T-helper 17 cell (primary cell): ENCODE data around the gene NOS1. TPM values are rescaled to one million over a fixed set of nuclear protein-coding genes. Genes with fewer than 3 reads are reported as not detected.
"Not testable (repeated sequence)": the region's sequence is repeated elsewhere in the genome, so short reads cannot be mapped to it uniquely, and the experiment has no call there.

Source experiments
- ATAC-seq: fragments of 150-1000 bp; cut with Tn5 transposase; 2 replicates; pipeline ENCODE4 v1.10.0; 2021; ENCODE audit warnings: mild to moderate bottlenecking, moderate library complexity
- DNase-seq, 3 donors: peaks; one replicate each; pipeline versions ENCODE4 v3.0.0 to v3.0.0-alpha.2; 2020 to 2021
- H3K9me3 ChIP-seq: one replicate; pipeline ENCODE4 v1.7.0; 2013; ENCODE audit warnings: low read length, mild to moderate bottlenecking; ENCODE audit not compliant: control insufficient read depth, poor library complexity, severe bottlenecking
- H3K27ac Mint-ChIP-seq: one replicate; pipeline ENCODE4 v1.8.0; 2022; ENCODE audit warnings: mild to moderate bottlenecking, moderate library complexity, mixed read lengths
- H3K27me3 Mint-ChIP-seq: one replicate; pipeline ENCODE4 v1.8.0; 2022; ENCODE audit warnings: mixed read lengths
- H3K36me3 Mint-ChIP-seq: one replicate; pipeline ENCODE4 v1.8.0; 2022; ENCODE audit warnings: low read depth, mixed read lengths
- H3K4me1 Mint-ChIP-seq: one replicate; pipeline ENCODE4 v1.8.0; 2022; ENCODE audit warnings: mild to moderate bottlenecking, mixed read lengths
- H3K4me3 Mint-ChIP-seq: one replicate; pipeline ENCODE4 v1.8.0; 2022; ENCODE audit warnings: mild to moderate bottlenecking, moderate library complexity, mixed read lengths
- total RNA-seq, 4 donors: library from RNA in 2 of 4; stranded (reverse) in 2 of 4; gene quantifications; one replicate each; pipeline ENCODE4 v1.2.3 and lab custom pipeline; 2022 to 2026

Gene NOS1
- total RNA-seq, result not detected
- 0 reads per million in 2 donors for total RNA-seq (lab: John Stamatoyannopoulos, UW)

- Mint-ChIP-seq H3K4me3 (no peak within 1 kb of the TSS), H3K27me3 (peaks cover 69% of the 10 kb centered on the region), H3K27ac (no peak within 1 kb of the TSS), H3K36me3 (no peaks in the 10 kb centered on the region), H3K4me1 (no peaks in the 10 kb centered on the region)
- H3K9me3 ChIP-seq, result no peaks in the 10 kb centered on the region
- ATAC-seq (no peak), DNase-seq (no peak)
Observed at GRCh38 chr12:117361347-117361751, at the start of gene NOS1. TSS of gene NOS1 (minus strand) at chr12:117361626. CDS start at chr12:117331069, 30,557 bp downstream.

GRCh38 chr12:117409286-117409685 is 47.9 kb upstream of the NOS1 start:
- DNase-seq (no peak), ATAC-seq (no peak)
- Mint-ChIP-seq H3K36me3 (no peaks in the 10 kb centered on the region), H3K4me3 (no peak overlapping the region), H3K27me3 (no peaks in the 10 kb centered on the region), H3K27ac (no peak overlapping the region), H3K4me1 (no peaks in the 10 kb centered on the region)
- H3K9me3 ChIP-seq, result no peaks in the 10 kb centered on the region

GRCh38 chr12:117408161-117408791 is 46.9 kb upstream of the NOS1 start:
- H3K4me3 Mint-ChIP-seq, result no peak overlapping the region
- DNase-seq (no peak), ATAC-seq (no peak)
- H3K4me1 Mint-ChIP-seq, result no peaks in the 10 kb centered on the region
- H3K9me3 ChIP-seq, result no peaks in the 10 kb centered on the region
- no peak overlapping the region for H3K27ac Mint-ChIP-seq
- H3K36me3 Mint-ChIP-seq, result no peaks in the 10 kb centered on the region
- no peaks in the 10 kb centered on the region for H3K27me3 Mint-ChIP-seq

- no peak overlapping the region for H3K27ac Mint-ChIP-seq
- H3K4me1 Mint-ChIP-seq, result no peaks in the 10 kb centered on the region
- DNase-seq (no peak), ATAC-seq (no peak)
- no peak overlapping the region for H3K4me3 Mint-ChIP-seq
- H3K36me3 Mint-ChIP-seq, result no peaks in the 10 kb centered on the region
- H3K9me3 ChIP-seq, result no peaks in the 10 kb centered on the region
- no peaks in the 10 kb centered on the region for H3K27me3 Mint-ChIP-seq
Observed at GRCh38 chr12:117404940-117405339, 43.5 kb upstream of the NOS1 start.

GRCh38 chr12:117404203-117404853 is 42.9 kb upstream of the NOS1 start:
- no peak for ATAC-seq
- Mint-ChIP-seq H3K27me3 (no peaks in the 10 kb centered on the region), H3K36me3 (no peaks in the 10 kb centered on the region), H3K4me1 (no peaks in the 10 kb centered on the region), H3K4me3 (no peak overlapping the region), H3K27ac (no peak overlapping the region)
- H3K9me3 ChIP-seq, result no peaks in the 10 kb centered on the region
- DNase-seq, result no peak

GRCh38 chr12:117403586-117404139 is 42.2 kb upstream of the NOS1 start:
- Mint-ChIP-seq H3K4me3 (no peak overlapping the region), H3K27ac (no peak overlapping the region), H3K36me3 (no peaks in the 10 kb centered on the region), H3K27me3 (no peaks in the 10 kb centered on the region), H3K4me1 (no peaks in the 10 kb centered on the region)
- no peaks in the 10 kb centered on the region for H3K9me3 ChIP-seq
- no peak for DNase-seq
- no peak for ATAC-seq

- H3K36me3 Mint-ChIP-seq, result no peaks in the 10 kb centered on the region
- ATAC-seq (no peak), DNase-seq (no peak)
- no peak overlapping the region for H3K4me3 Mint-ChIP-seq
- no peaks in the 10 kb centered on the region for H3K27me3 Mint-ChIP-seq
- no peaks in the 10 kb centered on the region for H3K4me1 Mint-ChIP-seq
- no peak overlapping the region for H3K27ac Mint-ChIP-seq
- no peaks in the 10 kb centered on the region for H3K9me3 ChIP-seq
Observed at GRCh38 chr12:117402363-117402762, 40.9 kb upstream of the NOS1 start.

GRCh38 chr12:117400912-117401311 is 39.5 kb upstream of the NOS1 start:
- DNase-seq, result no peak
- Mint-ChIP-seq H3K27me3 (no peaks in the 10 kb centered on the region), H3K4me1 (no peaks in the 10 kb centered on the region), H3K27ac (no peak overlapping the region), H3K4me3 (no peak overlapping the region), H3K36me3 (no peaks in the 10 kb centered on the region)
- no peaks in the 10 kb centered on the region for H3K9me3 ChIP-seq
- ATAC-seq, result no peak

- H3K36me3 Mint-ChIP-seq, H3K27me3 Mint-ChIP-seq, H3K4me3 Mint-ChIP-seq, DNase-seq, ATAC-seq, H3K9me3 ChIP-seq, H3K27ac Mint-ChIP-seq, H3K4me1 Mint-ChIP-seq: not testable (repeated sequence)
Observed at GRCh38 chr12:117398482-117398881, 37.1 kb upstream of the NOS1 start.

- no peaks in the 10 kb centered on the region for H3K27me3 Mint-ChIP-seq
- ATAC-seq (no peak), DNase-seq (no peak)
- no peaks in the 10 kb centered on the region for H3K9me3 ChIP-seq
- no peak overlapping the region for H3K27ac Mint-ChIP-seq
- H3K4me3 Mint-ChIP-seq, result no peak overlapping the region
- H3K36me3 Mint-ChIP-seq, result no peaks in the 10 kb centered on the region
- no peaks in the 10 kb centered on the region for H3K4me1 Mint-ChIP-seq
Observed at GRCh38 chr12:117395766-117396165, 34.3 kb upstream of the NOS1 start.

- no peak for ATAC-seq
- Mint-ChIP-seq H3K4me3 (no peak overlapping the region), H3K4me1 (no peaks in the 10 kb centered on the region), H3K36me3 (no peaks in the 10 kb centered on the region), H3K27ac (no peak overlapping the region), H3K27me3 (no peaks in the 10 kb centered on the region)
- DNase-seq, result no peak
- no peaks in the 10 kb centered on the region for H3K9me3 ChIP-seq
Observed at GRCh38 chr12:117394491-117394890, 33.1 kb upstream of the NOS1 start.

- no peaks in the 10 kb centered on the region for H3K27me3 Mint-ChIP-seq
- DNase-seq (no peak), ATAC-seq (no peak)
- no peaks in the 10 kb centered on the region for H3K9me3 ChIP-seq
- no peaks in the 10 kb centered on the region for H3K4me1 Mint-ChIP-seq
- H3K27ac Mint-ChIP-seq, result no peak overlapping the region
- no peaks in the 10 kb centered on the region for H3K36me3 Mint-ChIP-seq
- H3K4me3 Mint-ChIP-seq, result no peak overlapping the region
Observed at GRCh38 chr12:117393656-117394055, 32.2 kb upstream of the NOS1 start.

- H3K27ac Mint-ChIP-seq, result no peak overlapping the region
- H3K4me3 Mint-ChIP-seq, result no peak overlapping the region
- H3K9me3 ChIP-seq, result no peaks in the 10 kb centered on the region
- no peak for DNase-seq
- H3K4me1 Mint-ChIP-seq, result no peaks in the 10 kb centered on the region
- H3K27me3 Mint-ChIP-seq, result peaks cover 4% of the 10 kb centered on the region
- no peak for ATAC-seq
- H3K36me3 Mint-ChIP-seq, result no peaks in the 10 kb centered on the region
Observed at GRCh38 chr12:117390866-117391265, 29.4 kb upstream of the NOS1 start.

- no peak overlapping the region for H3K27ac Mint-ChIP-seq
- H3K4me1 Mint-ChIP-seq, result no peaks in the 10 kb centered on the region
- H3K27me3 Mint-ChIP-seq, result peaks cover 4% of the 10 kb centered on the region
- no peaks in the 10 kb centered on the region for H3K9me3 ChIP-seq
- no peak for ATAC-seq
- DNase-seq, result no peak
- no peaks in the 10 kb centered on the region for H3K36me3 Mint-ChIP-seq
- no peak overlapping the region for H3K4me3 Mint-ChIP-seq
Observed at GRCh38 chr12:117388951-117389446, 27.6 kb upstream of the NOS1 start.
